Measurements from ENCODE around the gene TARS2. TPM values are rescaled to one million over a fixed set of nuclear protein-coding genes. Genes with fewer than 3 reads are reported as not detected.

The TARS2 gene
- total RNA-seq, 1 experiment from 2014 or later = 17.8 TPM

GRCh38 chr1:150555198-150555970 is 68.2 kb downstream of the TARS2 start:
- DNase-seq (ENCODE audit: low read depth) = no peak

DNA sequence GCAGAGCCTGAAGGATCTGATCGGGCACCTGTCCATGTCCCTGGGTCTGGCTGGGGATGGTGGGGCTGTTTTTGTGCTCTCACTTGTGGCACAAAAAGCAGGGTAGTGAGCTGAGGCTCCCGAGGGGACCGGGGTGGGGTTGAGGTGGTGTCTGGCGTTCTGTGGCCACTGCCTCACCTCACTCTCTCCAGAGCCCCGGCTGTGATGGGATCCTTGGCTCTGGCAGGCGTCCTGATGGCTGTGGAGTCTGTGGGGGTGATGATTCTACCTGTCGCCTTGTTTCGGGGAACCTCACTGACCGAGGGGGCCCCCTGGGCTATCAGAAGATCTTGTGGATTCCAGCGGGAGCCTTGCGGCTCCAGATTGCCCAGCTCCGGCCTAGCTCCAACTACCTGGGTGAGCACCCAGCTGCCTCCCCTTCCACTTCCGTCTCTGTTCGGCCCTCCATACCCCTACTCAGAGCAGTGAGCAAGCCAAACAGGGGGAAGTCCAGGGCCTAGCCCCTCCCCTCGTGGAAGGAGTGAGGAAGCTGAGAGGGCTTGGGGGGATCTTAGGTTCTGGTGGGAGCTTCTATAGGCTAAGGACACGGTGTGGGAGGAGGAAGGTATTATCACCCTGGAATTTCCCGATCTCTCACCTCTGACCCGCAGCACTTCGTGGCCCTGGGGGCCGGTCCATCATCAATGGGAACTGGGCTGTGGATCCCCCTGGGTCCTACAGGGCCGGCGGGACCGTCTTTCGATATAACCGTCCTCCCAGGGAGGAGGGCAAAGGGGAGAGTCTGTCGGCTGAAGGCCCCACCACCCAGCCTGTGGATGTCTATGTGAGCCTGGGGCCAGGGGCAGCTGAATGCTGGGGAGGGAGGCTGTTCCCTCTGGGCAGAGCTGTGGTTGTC is 69.0 kb downstream of the TARS2 start:
- no peak for DNase-seq (ENCODE audit: low read depth)

GRCh38 chr1:150557065-150557600 is 69.9 kb downstream of the TARS2 start:
- no peak for DNase-seq (ENCODE audit: low read depth)

Other genes with a start within 250 kb of the TARS2 start
- gene CA14, start 229.6 kb upstream of the TARS2 start, total RNA-seq (2014; rRNA removed; shearing (Covaris generic)) = not detected in 2 replicates
- 102 and 125 TPM in 2 replicates for gene APH1A, start 218.4 kb upstream of the TARS2 start, total RNA-seq (2014; rRNA removed; shearing (Covaris generic))
- gene C1orf54, start 214.6 kb upstream of the TARS2 start, total RNA-seq (2014; rRNA removed; shearing (Covaris generic)) = 0.40 and 1.5 TPM in 2 replicates
- gene CIART, start 204.9 kb upstream of the TARS2 start, total RNA-seq (2014; rRNA removed; shearing (Covaris generic)) = not detected in 2 replicates
- 77.0 and 92.7 TPM in 2 replicates for gene MRPS21, start 193.6 kb upstream of the TARS2 start, total RNA-seq (2014; rRNA removed; shearing (Covaris generic))
- 58.7 and 72.8 TPM in 2 replicates for gene PRPF3, start 165.9 kb upstream of the TARS2 start, total RNA-seq (2014; rRNA removed; shearing (Covaris generic))
- 8.5 and 9.2 TPM in 2 replicates for gene RPRD2, start 123.3 kb upstream of the TARS2 start, total RNA-seq (2014; rRNA removed; shearing (Covaris generic))
- gene ECM1, start 20.7 kb downstream of the TARS2 start, total RNA-seq (2014; rRNA removed; shearing (Covaris generic)) = 13.8 and 15.4 TPM in 2 replicates
- gene FALEC, start 28.3 kb downstream of the TARS2 start, total RNA-seq (2014; rRNA removed; shearing (Covaris generic)) = not detected in 2 replicates
- gene ADAMTSL4, start 62.0 kb downstream of the TARS2 start, total RNA-seq (2014; rRNA removed; shearing (Covaris generic)) = 0.33 TPM in 1 of 2 replicates, not detected in the other
- gene MCL1, start 92.2 kb downstream of the TARS2 start, total RNA-seq (2014; rRNA removed; shearing (Covaris generic)) = 210 and 235 TPM in 2 replicates
- gene ENSA, start 142.2 kb downstream of the TARS2 start, total RNA-seq (2014; rRNA removed; shearing (Covaris generic)) = 146 and 217 TPM in 2 replicates
- 8.8 and 10.9 TPM in 2 replicates for gene GOLPH3L, start 209.7 kb downstream of the TARS2 start, total RNA-seq (2014; rRNA removed; shearing (Covaris generic))
- gene HORMAD1, start 233.5 kb downstream of the TARS2 start, total RNA-seq (2014; rRNA removed; shearing (Covaris generic)) = not detected in 2 replicates